Liver (tissue), 9 donors: ENCODE measurements around the gene PTH2. TPM values are rescaled to one million over a fixed set of nuclear protein-coding genes. Genes with fewer than 3 reads are reported as not detected.
"Not testable (repeated sequence)": the region's sequence is repeated elsewhere in the genome, so short reads cannot be mapped to it uniquely, and the experiment has no call there.

ENCODE experiments used
- DNase-seq: peaks from one replicate; pipeline ENCODE4 v3.0.0-alpha.2; 2017; ENCODE audit warnings: low spot score
- H3K27ac ChIP-seq, 2 donors: one replicate each; pipeline ENCODE4 v1.7.0; 2013; ENCODE audit warnings: inconsistent platforms in 2 of 2, low read length in 2 of 2, control low read depth in 1 of 2, low read depth in 1 of 2, mild to moderate bottlenecking in 1 of 2
- H3K27me3 ChIP-seq, 4 donors: one replicate each; pipeline versions ENCODE4 v1.6.1 to v1.7.0; 2013; ENCODE audit warnings: low read length in 3 of 4, inconsistent platforms in 1 of 4, mild to moderate bottlenecking in 1 of 4, moderate library complexity in 1 of 4; ENCODE audit not compliant: control insufficient read depth in 4 of 4, insufficient read depth in 4 of 4
- H3K36me3 ChIP-seq, 4 donors: one replicate each; pipeline versions ENCODE4 v1.6.1 to v1.7.0; 2013; ENCODE audit warnings: low read length in 3 of 4, mild to moderate bottlenecking in 3 of 4, low read depth in 1 of 4, moderate library complexity in 1 of 4; ENCODE audit not compliant: control insufficient read depth in 4 of 4, insufficient read depth in 3 of 4
- H3K4me1 ChIP-seq, 4 donors: one replicate each; pipeline versions ENCODE4 v1.6.1 to v1.7.0; 2013; ENCODE audit warnings: low read length in 3 of 4, mild to moderate bottlenecking in 3 of 4, moderate library complexity in 1 of 4; ENCODE audit not compliant: control insufficient read depth in 4 of 4, insufficient read depth in 4 of 4
- H3K4me3 ChIP-seq, 3 donors: one replicate each; pipeline versions ENCODE4 v1.6.1 to v1.7.0; 2013; ENCODE audit warnings: low read length in 3 of 3, control low read depth in 1 of 3, low read depth in 1 of 3, mild to moderate bottlenecking in 1 of 3
- H3K9ac ChIP-seq, 2 donors: one replicate each; pipeline ENCODE4 v1.7.0; 2013; ENCODE audit warnings: low read length in 2 of 2, mild to moderate bottlenecking in 2 of 2, moderate library complexity in 2 of 2, control low read depth in 1 of 2, low read depth in 1 of 2
- H3K9me3 ChIP-seq, 4 donors: one replicate each; pipeline versions ENCODE4 v1.6.1 to v1.7.0; 2013; ENCODE audit warnings: low read length in 3 of 4; ENCODE audit not compliant: control insufficient read depth in 4 of 4
- EGR1 ChIP-seq, 2 donors: IDR thresholded peaks; 2 replicates each; pipeline ENCODE4 v1.6.1; 2016 to 2018; ENCODE audit warnings: antibody characterized with exemption in 2 of 2, low read depth in 2 of 2
- FOXA1 ChIP-seq: IDR thresholded peaks from 2 replicates; pipeline ENCODE4 v1.6.1; 2016; ENCODE audit warnings: antibody characterized with exemption
- FOXA2 ChIP-seq: IDR thresholded peaks from 2 replicates; pipeline ENCODE4 v1.6.1; 2016; ENCODE audit warnings: antibody characterized with exemption
- GABPA ChIP-seq, 2 donors: IDR thresholded peaks in 1 of 2; conservative IDR thresholded peaks in 1 of 2; 2 replicates each; pipeline ENCODE4 v1.6.1; 2016; ENCODE audit warnings: antibody characterized with exemption in 2 of 2, mild to moderate bottlenecking in 1 of 2, moderate library complexity in 1 of 2
- HNF4A ChIP-seq, 2 donors: conservative IDR thresholded peaks; 2 replicates each; pipeline ENCODE4 v1.6.1; 2016; ENCODE audit warnings: antibody characterized with exemption in 2 of 2, mild to moderate bottlenecking in 2 of 2
- HNF4G ChIP-seq: IDR thresholded peaks from 2 replicates; pipeline ENCODE4 v1.6.1; 2016; ENCODE audit warnings: antibody characterized with exemption
- JUND ChIP-seq, 2 donors: IDR thresholded peaks; 2 replicates each; pipeline ENCODE4 v1.6.1; 2016; ENCODE audit warnings: antibody characterized with exemption in 2 of 2
- NR2F2 ChIP-seq: IDR thresholded peaks from 2 replicates; pipeline ENCODE4 v1.6.1; 2016; ENCODE audit warnings: antibody characterized with exemption
- RAD21 ChIP-seq, 2 donors: IDR thresholded peaks; 2 replicates each; pipeline ENCODE4 v1.6.1; 2016; ENCODE audit warnings: antibody characterized with exemption in 2 of 2, mild to moderate bottlenecking in 2 of 2
- RXRA ChIP-seq, 2 donors: IDR thresholded peaks; 2 replicates each; pipeline ENCODE4 v1.6.1; 2017 to 2018; ENCODE audit warnings: antibody characterized with exemption in 2 of 2, mild to moderate bottlenecking in 1 of 2
- TAF1 ChIP-seq: conservative IDR thresholded peaks from 2 replicates; pipeline ENCODE4 v1.6.1; 2016; ENCODE audit warnings: antibody characterized with exemption, mild to moderate bottlenecking
- YY1 ChIP-seq: IDR thresholded peaks from 2 replicates; pipeline ENCODE4 v1.6.1; 2016; ENCODE audit warnings: antibody characterized with exemption, mild to moderate bottlenecking
- WGBS: extraction: QIAGEN DNeasy Blood & Tissue Kit; methylation state at CpG from one replicate; pipeline ENCODE4 v1.1.7; 2013; 5-methylcytosine and 5-hydroxymethylcytosine counted together
- polyA plus RNA-seq, 2 donors: library from polyadenylated mRNA; stranded (reverse) in 1 of 2; unstranded in 1 of 2; fragments of 200-250 nt in 1 of 2; fragments of >200 nt in 1 of 2; fragmentation: Nextera tagmentation in 1 of 2; extraction: Ambion mirVana in 1 of 2; gene quantifications; one replicate each; pipeline versions ENCODE4 v1.2.1 to v1.2.3, GENCODE V29; 2013 to 2015
- total RNA-seq, 2 donors: library from RNA; depleted of rRNA; stranded (reverse); fragments of >200 nt; gene quantifications; one replicate each; pipeline ENCODE4 v1.2.3, GENCODE V29; 2014
- TF ChIP-seq, protein P1 (sequence below): IDR thresholded peaks from 2 replicates; pipeline ENCODE4 v1.6.1; 2016; ENCODE audit warnings: antibody characterized with exemption
- TF ChIP-seq, protein P2 (sequence below): IDR thresholded peaks from 2 replicates; pipeline ENCODE4 v1.6.1; 2016; ENCODE audit warnings: antibody characterized with exemption
- TF ChIP-seq, protein P3 (sequence below): fragments of 150-350 bp; IDR thresholded peaks from 2 replicates; pipeline ENCODE4 v1.5.1; 2017; ENCODE audit warnings: improper control_type of control experiment, low read depth, low read length; ENCODE audit not compliant: missing input control
- TF ChIP-seq, protein P4 (sequence below): IDR thresholded peaks from 2 replicates; pipeline ENCODE4 v1.6.1; 2016; ENCODE audit warnings: antibody characterized with exemption
- donor health status: healthy.
- donor health status: healthy.
- donor health status: healthy.
- donor health status: healthy.
- donor health status: healthy.

Gene PTH2
- total and polyA plus RNA-seq, 4 donors: not detected

DNA sequence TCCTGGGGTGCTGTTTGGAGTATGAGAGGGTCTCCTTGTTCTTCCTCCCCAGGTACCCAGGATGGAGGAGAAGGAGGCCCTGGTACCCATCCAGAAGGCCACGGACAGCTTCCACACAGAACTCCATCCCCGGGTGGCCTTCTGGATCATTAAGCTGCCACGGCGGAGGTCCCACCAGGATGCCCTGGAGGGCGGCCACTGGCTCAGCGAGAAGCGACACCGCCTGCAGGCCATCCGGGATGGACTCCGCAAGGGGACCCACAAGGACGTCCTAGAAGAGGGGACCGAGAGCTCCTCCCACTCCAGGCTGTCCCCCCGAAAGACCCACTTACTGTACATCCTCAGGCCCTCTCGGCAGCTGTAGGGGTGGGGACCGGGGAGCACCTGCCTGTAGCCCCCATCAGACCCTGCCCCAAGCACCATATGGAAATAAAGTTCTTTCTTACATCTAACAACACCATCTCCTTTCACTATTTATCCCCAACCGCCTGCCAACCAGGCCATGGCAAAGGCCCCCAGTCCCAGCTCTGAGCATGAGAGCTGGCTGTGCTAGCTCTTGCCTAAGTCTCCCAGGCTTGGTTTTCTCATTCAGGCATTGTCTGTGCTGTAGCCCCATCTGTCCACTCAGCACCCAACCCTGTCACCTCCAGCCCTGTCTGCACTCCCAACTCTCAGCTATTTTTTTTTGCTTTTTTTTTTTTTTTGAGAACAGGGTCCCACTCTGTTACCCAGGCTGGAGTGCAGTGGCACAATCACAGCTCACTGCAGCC, 48.4 kb downstream of the PTH2 start:
- no peak overlapping the region for H3K4me3 ChIP-seq
- H3K9me3 ChIP-seq: peaks cover 0 to 3% (median 0%) of the 10 kb centered on the region in 4 donors
- H3K9ac ChIP-seq: no peak overlapping the region
- no peak for DNase-seq
- no peaks in the 10 kb centered on the region for H3K4me1 ChIP-seq
- TF ChIP-seq JUND (IDR thresholded peaks at IDR 0.05) (no peak), YY1 (no peak), EGR1 (IDR thresholded peaks at IDR 0.05; ENCODE audit: low read depth in 2 of 2) (no peak), NR2F2 (no peak), GABPA (IDR thresholded peaks at IDR 0.05 in 1 of 2, conservative IDR thresholded peaks at IDR 0.05 in 1 of 2) (no peak), FOXA2 (no peak), HNF4A (conservative IDR thresholded peaks at IDR 0.05) (no peak), HNF4G (no peak), FOXA1 (no peak), TAF1 (no peak), RXRA (IDR thresholded peaks at IDR 0.05) (no peak), RAD21 (IDR thresholded peaks at IDR 0.05) (no peak)
- TF ChIP-seq, protein P1, sequence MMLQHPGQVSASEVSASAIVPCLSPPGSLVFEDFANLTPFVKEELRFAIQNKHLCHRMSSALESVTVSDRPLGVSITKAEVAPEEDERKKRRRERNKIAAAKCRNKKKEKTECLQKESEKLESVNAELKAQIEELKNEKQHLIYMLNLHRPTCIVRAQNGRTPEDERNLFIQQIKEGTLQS: no peak
- TF ChIP-seq, protein P2, sequence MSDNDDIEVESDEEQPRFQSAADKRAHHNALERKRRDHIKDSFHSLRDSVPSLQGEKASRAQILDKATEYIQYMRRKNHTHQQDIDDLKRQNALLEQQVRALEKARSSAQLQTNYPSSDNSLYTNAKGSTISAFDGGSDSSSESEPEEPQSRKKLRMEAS: no peak
- TF ChIP-seq, protein P3, sequence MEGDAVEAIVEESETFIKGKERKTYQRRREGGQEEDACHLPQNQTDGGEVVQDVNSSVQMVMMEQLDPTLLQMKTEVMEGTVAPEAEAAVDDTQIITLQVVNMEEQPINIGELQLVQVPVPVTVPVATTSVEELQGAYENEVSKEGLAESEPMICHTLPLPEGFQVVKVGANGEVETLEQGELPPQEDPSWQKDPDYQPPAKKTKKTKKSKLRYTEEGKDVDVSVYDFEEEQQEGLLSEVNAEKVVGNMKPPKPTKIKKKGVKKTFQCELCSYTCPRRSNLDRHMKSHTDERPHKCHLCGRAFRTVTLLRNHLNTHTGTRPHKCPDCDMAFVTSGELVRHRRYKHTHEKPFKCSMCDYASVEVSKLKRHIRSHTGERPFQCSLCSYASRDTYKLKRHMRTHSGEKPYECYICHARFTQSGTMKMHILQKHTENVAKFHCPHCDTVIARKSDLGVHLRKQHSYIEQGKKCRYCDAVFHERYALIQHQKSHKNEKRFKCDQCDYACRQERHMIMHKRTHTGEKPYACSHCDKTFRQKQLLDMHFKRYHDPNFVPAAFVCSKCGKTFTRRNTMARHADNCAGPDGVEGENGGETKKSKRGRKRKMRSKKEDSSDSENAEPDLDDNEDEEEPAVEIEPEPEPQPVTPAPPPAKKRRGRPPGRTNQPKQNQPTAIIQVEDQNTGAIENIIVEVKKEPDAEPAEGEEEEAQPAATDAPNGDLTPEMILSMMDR: no peak
- TF ChIP-seq, protein P4, sequence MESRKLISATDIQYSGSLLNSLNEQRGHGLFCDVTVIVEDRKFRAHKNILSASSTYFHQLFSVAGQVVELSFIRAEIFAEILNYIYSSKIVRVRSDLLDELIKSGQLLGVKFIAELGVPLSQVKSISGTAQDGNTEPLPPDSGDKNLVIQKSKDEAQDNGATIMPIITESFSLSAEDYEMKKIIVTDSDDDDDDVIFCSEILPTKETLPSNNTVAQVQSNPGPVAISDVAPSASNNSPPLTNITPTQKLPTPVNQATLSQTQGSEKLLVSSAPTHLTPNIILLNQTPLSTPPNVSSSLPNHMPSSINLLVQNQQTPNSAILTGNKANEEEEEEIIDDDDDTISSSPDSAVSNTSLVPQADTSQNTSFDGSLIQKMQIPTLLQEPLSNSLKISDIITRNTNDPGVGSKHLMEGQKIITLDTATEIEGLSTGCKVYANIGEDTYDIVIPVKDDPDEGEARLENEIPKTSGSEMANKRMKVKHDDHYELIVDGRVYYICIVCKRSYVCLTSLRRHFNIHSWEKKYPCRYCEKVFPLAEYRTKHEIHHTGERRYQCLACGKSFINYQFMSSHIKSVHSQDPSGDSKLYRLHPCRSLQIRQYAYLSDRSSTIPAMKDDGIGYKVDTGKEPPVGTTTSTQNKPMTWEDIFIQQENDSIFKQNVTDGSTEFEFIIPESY: no peak
- no peaks in the 10 kb centered on the region for H3K27me3 ChIP-seq
- 89% methylated on average over 16 of the region's 16 CpGs for WGBS
- H3K36me3 ChIP-seq: no peaks in the 10 kb centered on the region
- H3K27ac ChIP-seq: no peak overlapping the region

DNA sequence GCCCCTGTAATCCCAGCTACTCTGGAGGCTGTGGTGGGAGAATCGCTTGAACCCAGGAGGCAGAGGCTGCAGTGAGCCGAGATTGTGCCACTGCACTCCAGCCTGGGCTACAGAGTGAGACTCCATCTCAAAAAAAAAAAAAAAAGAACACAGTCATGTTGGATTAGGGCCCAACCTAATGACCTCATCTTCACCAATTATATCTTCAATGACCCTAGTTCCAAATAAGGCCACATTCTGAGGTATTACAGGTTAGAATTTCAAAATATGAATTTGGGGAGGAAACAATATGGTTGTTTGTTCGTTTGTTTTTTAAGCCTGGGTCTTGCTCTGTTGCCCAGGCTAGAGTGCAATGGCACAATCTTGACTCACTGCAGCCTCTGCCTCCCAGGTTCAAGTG, 50.1 kb downstream of the PTH2 start:
- H3K9me3 ChIP-seq: peaks cover 3 to 12% (median 7%) of the 10 kb centered on the region in 4 donors
- 82% methylated on average over 3 of the region's 3 CpGs for WGBS
- not testable (repeated sequence) for H3K4me1 ChIP-seq, H3K4me3 ChIP-seq, H3K9ac ChIP-seq, DNase-seq, H3K36me3 ChIP-seq, H3K27me3 ChIP-seq, H3K27ac ChIP-seq

Other genes with a start within 250 kb of the PTH2 start
- gene SLC6A16, start 98.2 kb downstream of the PTH2 start, total RNA-seq: 1 to 10 TPM in 1 of 2 donors, under 1 TPM in 1; 0.19 to 1.2 TPM
- gene SLC6A16, start 98.2 kb downstream of the PTH2 start, polyA plus RNA-seq: 1 to 10 TPM; 1.8 to 2.7 TPM
- 1 to 10 TPM; 2.9 to 9.6 TPM for gene CD37, start 88.0 kb downstream of the PTH2 start, total RNA-seq
- gene CD37, start 88.0 kb downstream of the PTH2 start, polyA plus RNA-seq: 1 to 10 TPM; 3.7 to 4.1 TPM
- gene TEAD2, start 61.0 kb downstream of the PTH2 start, total RNA-seq: 1 to 10 TPM; 3.3 to 8.1 TPM
- gene TEAD2, start 61.0 kb downstream of the PTH2 start, polyA plus RNA-seq: 1 to 10 TPM; 3.6 to 5.2 TPM
- under 1 TPM in 1 of 2 donors, not detected in 1; 0.14 TPM for gene DKKL1, start 59.6 kb downstream of the PTH2 start, total RNA-seq
- under 1 TPM in 1 of 2 donors, not detected in 1; 0.16 TPM for gene DKKL1, start 59.6 kb downstream of the PTH2 start, polyA plus RNA-seq
- gene KASH5, start 35.2 kb downstream of the PTH2 start, total RNA-seq: not detected
- gene KASH5, start 35.2 kb downstream of the PTH2 start, polyA plus RNA-seq: not detected
- not detected for gene GFY, start 1.9 kb upstream of the PTH2 start, total RNA-seq
- gene GFY, start 1.9 kb upstream of the PTH2 start, polyA plus RNA-seq: not detected
- under 1 TPM in 1 of 2 donors, not detected in 1; 0.08 TPM for gene SLC17A7, start 18.1 kb upstream of the PTH2 start, total RNA-seq
- under 1 TPM in 1 of 2 donors, not detected in 1; 0.06 TPM for gene SLC17A7, start 18.1 kb upstream of the PTH2 start, polyA plus RNA-seq
- 10 to 100 TPM; 48.6 to 59.4 TPM for gene PIH1D1, start 28.4 kb upstream of the PTH2 start, total RNA-seq
- 10 to 100 TPM; 41.4 to 45.8 TPM for gene PIH1D1, start 28.4 kb upstream of the PTH2 start, polyA plus RNA-seq
- 10 to 100 TPM; 21.3 to 35.8 TPM for gene ALDH16A1, start 29.8 kb upstream of the PTH2 start, total RNA-seq
- 10 to 100 TPM in 1 of 2 donors, 1 to 10 TPM in 1; 5.2 to 21.8 TPM for gene ALDH16A1, start 29.8 kb upstream of the PTH2 start, polyA plus RNA-seq
- 1 to 10 TPM in 1 of 2 donors, under 1 TPM in 1; 0.65 to 1.8 TPM for gene FLT3LG, start 50.8 kb upstream of the PTH2 start, total RNA-seq
- gene FLT3LG, start 50.8 kb upstream of the PTH2 start, polyA plus RNA-seq: 1 to 10 TPM; 2.5 to 4.3 TPM
- gene RPL13A, start 64.2 kb upstream of the PTH2 start, total RNA-seq: 1,000 to 10,000 TPM in 1 of 2 donors, 100 to 1,000 TPM in 1; 444 to 1,553 TPM
- 1,000 to 10,000 TPM in 1 of 2 donors, 100 to 1,000 TPM in 1; 472 to 1,021 TPM for gene RPL13A, start 64.2 kb upstream of the PTH2 start, polyA plus RNA-seq
- gene RPS11, start 73.0 kb upstream of the PTH2 start, total RNA-seq: 1,000 to 10,000 TPM in 1 of 2 donors, 100 to 1,000 TPM in 1; 985 to 1,212 TPM
- 1,000 to 10,000 TPM in 1 of 2 donors, 100 to 1,000 TPM in 1; 514 to 1,329 TPM for gene RPS11, start 73.0 kb upstream of the PTH2 start, polyA plus RNA-seq
- 100 to 1,000 TPM; 123 to 146 TPM for gene FCGRT, start 89.2 kb upstream of the PTH2 start, total RNA-seq
- 100 to 1,000 TPM; 237 TPM for gene FCGRT, start 89.2 kb upstream of the PTH2 start, polyA plus RNA-seq
- 1 to 10 TPM; 4.9 to 9.8 TPM for gene RCN3, start 104.6 kb upstream of the PTH2 start, total RNA-seq
- 1 to 10 TPM; 5.8 to 8.2 TPM for gene RCN3, start 104.6 kb upstream of the PTH2 start, polyA plus RNA-seq
- 10 to 100 TPM; 19.3 to 33.3 TPM for gene NOSIP, start 157.1 kb upstream of the PTH2 start, total RNA-seq
- gene NOSIP, start 157.1 kb upstream of the PTH2 start, polyA plus RNA-seq: 10 to 100 TPM; 27.7 to 45.2 TPM
- gene PRRG2, start 157.9 kb upstream of the PTH2 start, total RNA-seq: 1 to 10 TPM; 1.1 to 1.4 TPM
- 1 to 10 TPM; 2.8 TPM for gene PRRG2, start 157.9 kb upstream of the PTH2 start, polyA plus RNA-seq
- gene PRR12, start 167.7 kb upstream of the PTH2 start, total RNA-seq: 1 to 10 TPM; 2.8 TPM
- gene PRR12, start 167.7 kb upstream of the PTH2 start, polyA plus RNA-seq: 1 to 10 TPM in 1 of 2 donors, under 1 TPM in 1; 0.86 to 3.5 TPM
- 1 to 10 TPM; 4.1 to 5.7 TPM for gene RRAS, start 216.7 kb upstream of the PTH2 start, total RNA-seq
- 10 to 100 TPM; 16.5 to 18.5 TPM for gene RRAS, start 216.7 kb upstream of the PTH2 start, polyA plus RNA-seq
- 10 to 100 TPM in 1 of 2 donors, 1 to 10 TPM in 1; 9.2 to 10.6 TPM for gene SCAF1, start 218.8 kb upstream of the PTH2 start, total RNA-seq
- gene SCAF1, start 218.8 kb upstream of the PTH2 start, polyA plus RNA-seq: 10 to 100 TPM in 1 of 2 donors, 1 to 10 TPM in 1; 4.6 to 17.6 TPM
- 10 to 100 TPM; 24.4 to 31.7 TPM for gene IRF3, start 242.4 kb upstream of the PTH2 start, total RNA-seq
- 10 to 100 TPM; 18.2 to 33.6 TPM for gene IRF3, start 242.4 kb upstream of the PTH2 start, polyA plus RNA-seq
- gene BCL2L12, start 242.5 kb upstream of the PTH2 start, total RNA-seq: 1 to 10 TPM; 1.6 to 6.3 TPM
- 10 to 100 TPM in 1 of 2 donors, 1 to 10 TPM in 1; 7.2 to 15.7 TPM for gene BCL2L12, start 242.5 kb upstream of the PTH2 start, polyA plus RNA-seq